ENCODE data around the gene CAPN11.

CAPN11 gene

DNA sequence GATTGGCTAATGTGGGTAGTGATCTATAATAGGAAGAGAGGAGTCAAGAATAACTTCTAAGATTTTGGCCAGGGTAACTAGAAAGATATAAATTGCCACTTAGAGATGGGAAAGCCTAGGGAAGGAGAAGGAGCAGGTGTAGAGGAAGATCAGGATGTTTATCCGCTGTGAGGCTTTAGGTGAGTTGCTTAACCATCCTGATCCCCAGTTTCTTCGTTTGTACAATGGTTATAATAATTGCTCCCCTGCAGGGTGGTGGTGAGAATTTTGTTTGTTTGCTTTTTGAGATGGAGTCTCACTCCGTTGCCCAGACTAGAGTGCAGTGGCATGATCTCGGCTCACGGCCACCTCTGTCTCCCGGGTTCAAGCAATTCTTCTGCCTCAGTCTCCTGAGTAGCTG lies 55.7 kb downstream of the CAPN11 start:
- no peak for DNase-seq (ENCODE audit: low spot score)

DNA sequence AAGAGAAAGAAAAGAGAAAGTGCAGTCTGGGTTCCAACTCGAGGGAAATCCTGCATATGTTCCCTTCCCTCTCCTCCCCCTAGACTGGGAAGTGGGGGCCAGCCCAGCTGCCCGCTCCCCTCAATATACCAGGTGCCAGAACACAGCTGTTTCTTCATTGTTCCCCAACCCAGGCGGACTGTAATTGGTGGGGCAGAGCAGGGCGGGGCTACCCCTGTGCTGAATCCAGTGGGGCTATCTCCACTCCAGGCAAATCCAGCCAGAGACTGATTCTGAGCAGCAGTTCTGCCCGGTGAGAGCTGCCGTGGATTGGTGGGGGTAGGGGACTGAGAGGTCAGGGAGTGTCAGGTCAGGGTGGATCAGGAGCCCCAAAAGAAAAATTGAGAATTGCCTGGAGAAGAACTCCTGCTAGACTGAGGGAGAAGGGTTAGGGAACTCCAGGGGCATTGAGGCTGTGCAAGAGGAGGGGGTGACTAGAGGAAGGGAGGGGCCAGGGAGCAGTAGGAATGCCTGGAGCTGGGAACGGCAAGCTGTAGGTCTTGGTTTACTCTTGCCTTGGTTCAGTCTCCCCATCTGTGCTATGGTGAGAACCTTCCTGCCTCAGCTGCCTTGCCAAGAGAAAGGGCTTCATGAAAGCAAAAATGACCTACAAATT lies 58.2 kb downstream of the CAPN11 start, which contains the start of gene MYMX:
TSS of gene MYMX (plus strand) at position 250 of the 655 bp plus-strand sequence. CDS start 546 bp downstream, outside the sequence.
- no peak for DNase-seq (ENCODE audit: low spot score)

DNA sequence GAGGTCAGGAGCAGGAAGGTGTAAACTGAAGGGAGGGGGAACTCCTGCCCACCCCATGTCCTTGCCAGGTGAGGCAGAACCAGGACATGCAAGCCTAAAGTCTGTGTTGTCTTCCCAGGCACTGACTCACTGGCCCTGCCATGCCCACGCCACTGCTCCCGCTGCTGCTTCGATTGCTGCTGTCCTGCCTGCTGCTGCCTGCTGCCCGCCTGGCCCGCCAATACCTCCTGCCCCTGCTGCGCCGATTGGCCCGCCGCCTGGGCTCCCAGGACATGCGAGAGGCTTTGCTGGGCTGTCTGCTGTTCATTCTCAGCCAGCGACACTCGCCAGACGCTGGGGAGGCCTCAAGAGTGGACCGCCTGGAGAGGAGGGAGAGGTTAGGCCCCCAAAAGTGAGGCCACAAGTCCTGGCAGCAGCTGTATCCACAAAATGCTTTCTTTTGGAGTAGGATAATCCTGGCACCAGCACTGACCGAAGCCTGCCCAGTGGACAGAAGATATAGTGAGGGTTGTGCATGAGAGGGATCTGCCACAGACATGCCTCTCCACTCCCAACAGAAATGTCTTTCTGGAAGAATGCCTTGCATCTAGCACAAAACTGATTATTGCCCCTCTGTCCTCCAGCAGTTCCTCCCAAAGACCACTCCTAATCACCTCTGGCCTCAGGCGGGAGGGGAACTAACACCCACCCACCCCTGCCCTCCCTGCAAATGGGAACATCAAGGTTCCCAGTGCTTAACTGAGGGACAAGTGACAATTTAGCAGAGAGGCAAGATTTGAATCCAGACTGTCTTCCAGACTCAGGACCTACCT lies 58.9 kb downstream of the CAPN11 start:
- no peak for DNase-seq (ENCODE audit: low spot score)

DNA sequence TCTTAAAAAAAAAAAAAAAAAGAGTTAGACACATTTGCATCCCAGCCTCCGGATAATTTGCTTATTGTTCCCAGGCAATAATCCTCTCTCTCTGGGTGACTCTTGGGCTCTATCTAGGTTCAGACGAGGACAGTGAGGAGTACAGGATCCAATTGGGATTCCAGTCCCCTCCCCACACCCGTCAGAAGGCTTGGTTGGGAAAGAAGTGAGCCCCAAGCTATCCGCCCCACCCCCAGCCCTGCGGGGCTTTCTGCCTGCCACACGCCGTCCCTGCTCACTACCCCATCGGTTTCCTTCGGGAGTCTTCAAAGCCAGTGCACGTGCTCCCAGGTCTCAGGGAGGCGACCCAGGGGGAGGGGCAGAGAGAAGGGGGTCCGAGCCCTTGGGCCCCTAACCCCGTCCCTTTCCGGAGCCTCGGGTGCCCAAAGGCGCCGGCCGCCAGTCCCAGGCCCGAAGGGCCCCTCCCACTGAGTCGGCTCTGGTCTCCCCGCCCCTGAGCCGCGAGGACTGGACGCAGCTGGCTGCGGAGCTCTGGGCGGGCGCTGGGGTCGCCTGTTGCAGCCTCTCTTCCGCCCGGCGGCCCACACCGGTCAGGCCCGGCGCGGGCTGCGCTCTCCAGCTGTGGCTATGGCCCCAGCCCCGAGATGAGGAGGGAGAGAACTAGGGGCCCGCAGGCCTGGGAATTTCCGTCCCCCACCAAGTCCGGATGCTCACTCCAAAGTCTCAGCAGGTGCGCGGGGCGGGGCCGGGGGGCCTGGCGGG lies 60.6 kb downstream of the CAPN11 start:
- no peak for DNase-seq (ENCODE audit: low spot score)

DNA sequence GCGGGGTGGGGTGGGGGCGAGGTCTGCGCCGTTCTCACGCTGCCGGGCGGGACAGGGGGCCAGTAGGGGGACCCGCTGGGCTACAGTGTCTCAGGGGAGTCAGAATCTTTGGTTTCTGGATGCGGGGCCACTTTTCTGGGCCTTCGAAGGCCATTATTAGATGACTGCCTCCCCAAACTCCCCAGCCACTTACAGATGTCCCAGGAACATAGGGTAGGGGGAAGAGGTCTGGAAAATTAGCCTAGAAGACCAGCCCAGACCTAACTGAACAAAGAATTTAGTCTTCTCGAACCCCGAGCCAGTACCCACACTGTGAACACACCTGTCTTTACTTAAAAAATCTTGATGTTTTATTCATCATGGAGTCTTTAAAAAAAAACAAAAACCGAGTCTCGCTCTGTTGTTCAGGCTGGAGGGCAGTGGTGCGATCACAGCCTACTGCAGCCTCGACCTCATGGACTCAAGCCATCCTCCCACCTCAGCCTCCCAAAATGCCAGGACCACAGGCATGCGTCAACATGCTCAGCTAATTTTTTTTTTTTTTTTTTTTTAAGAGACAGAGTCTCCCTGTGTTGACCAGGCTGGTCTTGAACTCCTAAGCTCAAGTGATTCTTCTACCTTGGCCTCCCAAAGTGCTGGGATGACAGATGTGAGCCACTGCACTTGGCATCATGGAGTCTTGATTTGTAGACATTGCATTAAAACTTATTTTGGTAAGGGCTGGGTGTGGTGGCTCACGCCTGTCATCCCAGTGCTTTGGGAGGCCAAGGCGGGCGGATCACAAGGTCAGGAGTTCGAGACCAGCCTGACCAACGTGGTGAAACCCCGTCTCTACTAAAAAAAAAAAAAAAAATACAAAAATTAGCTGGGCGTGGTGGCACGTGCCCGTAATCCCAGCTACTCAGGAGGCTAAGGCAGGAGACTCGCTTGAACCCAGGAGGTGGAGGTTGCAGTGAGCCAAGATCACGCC lies 61.5 kb downstream of the CAPN11 start:
- DNase-seq (ENCODE audit: low spot score) = no peak

DNA sequence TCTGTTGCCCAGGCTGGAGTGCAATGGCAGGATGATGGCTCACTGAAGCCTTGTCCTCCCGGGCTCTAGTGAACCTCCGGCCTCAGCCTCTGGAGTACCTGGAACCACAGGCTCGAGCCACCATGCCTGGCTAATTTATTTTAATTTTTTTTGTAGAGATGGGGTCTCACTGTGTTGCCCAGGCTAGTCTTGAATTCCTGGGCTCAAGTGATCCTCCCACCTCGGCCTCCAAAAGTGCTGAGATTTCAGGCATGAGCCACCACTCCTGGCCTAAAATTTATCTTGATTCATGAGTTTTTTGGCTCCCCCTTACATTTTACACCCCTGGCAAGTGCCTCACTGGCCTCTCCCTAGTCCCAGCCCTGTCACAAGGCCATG lies 62.3 kb downstream of the CAPN11 start:
- DNase-seq (ENCODE audit: low spot score) = no peak

DNA sequence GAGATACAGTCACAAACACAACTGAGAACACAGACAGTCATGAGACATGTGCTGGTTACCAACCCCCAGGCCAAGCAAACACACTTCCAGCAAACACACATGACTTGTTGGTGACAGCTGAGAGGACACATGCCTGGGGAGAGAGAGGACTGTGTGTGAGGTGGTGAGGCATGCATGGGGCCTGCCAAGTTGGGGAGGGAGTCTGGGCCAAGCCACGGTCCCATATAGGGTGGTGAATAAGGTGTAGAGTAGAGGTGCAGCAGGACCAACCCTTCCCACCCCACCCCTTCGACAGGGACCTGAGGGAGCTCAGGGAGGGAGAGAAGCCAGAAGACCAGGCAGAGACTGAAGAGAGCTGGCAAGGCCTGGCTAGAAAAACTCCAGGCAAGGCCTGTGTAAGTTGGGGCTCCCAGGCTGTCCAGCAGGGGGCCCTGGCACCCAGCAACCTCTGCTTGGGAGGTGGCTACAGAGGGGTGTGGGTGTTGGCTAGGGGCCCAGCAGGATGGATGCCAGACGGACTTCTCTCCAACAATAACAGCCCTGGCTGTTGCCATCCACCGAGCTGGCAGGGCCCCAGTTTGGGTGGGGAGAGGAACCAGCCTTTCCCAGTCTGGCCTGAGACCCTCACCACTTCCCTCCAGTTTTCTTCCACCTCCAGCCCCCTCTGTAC lies 62.8 kb downstream of the CAPN11 start:
- peak; percentile 79 for DNase-seq (ENCODE audit: low spot score)

DNA sequence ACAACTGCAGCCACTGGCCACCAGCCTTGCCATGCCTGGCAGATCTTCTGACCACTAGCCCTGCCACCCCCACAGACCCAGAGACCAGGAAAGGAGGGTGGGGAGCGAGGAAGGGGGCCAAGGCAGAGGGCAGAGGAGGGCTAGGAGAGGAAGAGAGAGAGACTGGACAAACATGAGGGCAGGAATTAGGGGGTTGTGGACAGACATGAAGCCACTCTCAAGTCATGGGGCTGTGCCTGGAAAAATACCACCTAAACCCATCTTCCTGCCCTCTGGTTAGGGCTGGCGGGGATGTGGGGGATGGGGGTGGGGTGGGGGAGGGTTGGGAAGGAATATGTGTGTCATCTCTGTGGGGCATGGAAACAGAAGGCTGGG lies 63.3 kb downstream of the CAPN11 start:
- DNase-seq (ENCODE audit: low spot score) = no peak

DNA sequence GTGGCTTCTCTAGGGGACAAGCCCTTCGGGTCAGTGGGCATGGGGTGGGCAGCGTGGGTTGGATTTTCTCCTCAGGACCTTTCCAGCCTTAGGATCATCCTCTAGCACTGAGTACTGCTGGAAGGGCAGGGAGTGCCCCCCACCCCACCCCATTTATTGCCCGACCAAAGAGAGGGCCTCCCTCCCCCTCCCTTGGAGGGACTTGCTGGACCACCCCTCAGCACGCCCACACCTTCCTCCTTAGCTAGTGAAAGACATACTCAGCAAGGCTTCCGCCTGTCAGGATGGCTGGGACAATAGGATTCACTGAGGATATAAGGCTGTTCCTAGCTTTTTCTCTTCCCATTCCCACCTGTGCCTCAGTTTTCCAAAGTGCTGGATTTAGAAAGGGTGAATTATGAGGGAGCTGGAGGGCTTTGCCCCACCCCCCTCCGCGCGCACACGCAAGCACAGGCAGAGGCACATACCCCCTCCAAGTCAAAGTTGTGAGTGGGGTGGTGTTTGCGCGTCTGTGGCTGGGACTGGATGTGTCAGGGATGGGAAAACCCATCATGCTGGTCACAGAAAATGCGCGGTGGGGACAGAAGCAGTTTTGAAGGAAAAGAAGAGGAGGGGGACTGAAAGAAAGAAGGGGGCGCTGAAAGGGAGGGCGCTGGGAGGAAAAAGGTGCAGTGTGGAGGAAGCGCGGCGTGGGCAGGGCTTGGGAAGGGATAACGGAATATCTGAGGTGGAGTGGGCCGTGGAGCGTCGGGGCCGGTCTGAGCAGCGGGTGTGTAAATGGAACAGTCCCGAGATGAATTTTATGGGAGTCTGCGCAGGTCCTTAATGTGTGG lies 64.1 kb downstream of the CAPN11 start:
- DNase-seq (ENCODE audit: low spot score) = no peak

DNA sequence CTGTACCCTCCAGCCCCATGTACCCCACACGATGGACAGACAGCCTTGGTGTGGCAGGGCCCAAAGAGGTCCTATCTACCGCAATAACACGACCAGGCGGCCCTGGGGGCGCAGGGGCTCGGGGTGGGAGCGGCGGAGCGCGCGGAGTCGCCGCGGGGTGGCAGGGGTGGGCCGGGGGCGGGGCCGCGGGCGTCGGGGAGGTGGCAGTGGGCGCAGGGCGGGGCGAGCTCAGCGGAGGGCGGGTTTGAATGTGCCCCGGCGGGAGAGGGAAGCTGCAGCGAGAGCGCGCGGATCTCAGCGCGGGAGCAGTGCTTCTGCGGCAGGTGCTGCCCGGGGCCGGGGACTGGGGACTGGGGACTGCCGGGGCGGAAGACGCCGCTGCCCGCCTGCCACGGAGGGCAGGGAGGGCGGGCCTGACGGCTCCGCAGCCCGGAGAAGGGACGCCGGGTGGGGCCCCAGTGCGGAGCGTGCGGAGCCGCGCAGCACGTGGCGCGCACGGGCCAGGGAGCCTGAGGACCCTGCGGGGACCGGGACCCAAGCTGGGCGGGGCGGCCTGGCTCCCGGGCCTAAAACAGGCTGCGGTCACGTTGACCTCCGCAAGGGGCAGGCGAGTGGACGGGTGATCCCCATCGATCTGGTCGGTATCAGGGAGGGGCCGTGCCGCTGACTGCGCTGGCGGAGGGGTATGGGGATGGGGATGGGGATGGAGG lies 64.9 kb downstream of the CAPN11 start, which contains the start of gene SLC29A1:
TSS of gene SLC29A1 (plus strand) at position 277 of the 710 bp plus-strand sequence. CDS start 3,719 bp downstream, outside the sequence.
- peak; percentile 85 for DNase-seq (ENCODE audit: low spot score)

DNA sequence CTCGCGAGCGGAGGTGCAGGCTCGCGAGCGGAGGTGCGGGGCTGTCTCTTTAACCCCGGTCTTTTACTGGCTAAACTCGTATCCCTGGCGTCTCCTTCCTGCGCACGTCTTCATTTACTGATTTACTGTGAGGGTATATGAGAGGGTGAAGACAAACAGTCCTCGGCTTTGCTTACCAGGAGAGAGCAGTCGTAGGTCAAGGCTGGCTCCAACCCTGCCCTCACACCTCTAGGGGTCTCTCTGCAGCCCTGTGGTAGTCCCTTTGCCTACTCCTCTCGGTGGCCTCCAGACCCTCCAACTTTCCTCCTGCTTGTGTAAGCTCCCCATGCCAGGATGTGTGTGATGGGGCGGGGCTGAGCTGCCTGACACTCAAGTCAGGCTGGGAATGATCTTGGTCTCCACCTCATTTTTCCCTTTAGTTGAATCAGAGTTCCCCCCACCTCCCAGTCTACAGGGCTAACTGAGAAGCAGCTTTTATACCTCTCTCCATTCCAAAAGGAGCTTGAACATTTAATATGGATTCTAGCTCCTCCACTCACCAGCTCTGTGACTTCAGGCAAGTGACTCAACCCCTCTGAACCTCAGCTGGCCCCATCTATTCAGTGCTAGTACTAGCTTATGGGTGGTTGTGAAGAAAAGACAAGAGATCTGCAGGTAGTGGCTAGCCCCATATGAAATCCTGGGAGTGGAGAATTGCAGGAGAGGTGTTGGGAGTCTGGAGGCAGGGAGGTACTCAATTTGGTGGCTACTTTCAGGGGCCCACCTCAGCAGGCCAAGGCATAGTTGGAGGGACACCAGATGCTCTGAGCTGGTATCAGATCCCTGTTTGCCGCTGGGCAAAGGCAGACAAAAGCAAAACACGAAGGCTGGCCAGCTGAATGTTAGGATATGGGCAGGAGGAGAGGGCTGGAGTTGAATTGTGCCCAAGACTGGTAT lies 65.7 kb downstream of the CAPN11 start:
- peak; percentile 30 for DNase-seq (ENCODE audit: low spot score)

DNA sequence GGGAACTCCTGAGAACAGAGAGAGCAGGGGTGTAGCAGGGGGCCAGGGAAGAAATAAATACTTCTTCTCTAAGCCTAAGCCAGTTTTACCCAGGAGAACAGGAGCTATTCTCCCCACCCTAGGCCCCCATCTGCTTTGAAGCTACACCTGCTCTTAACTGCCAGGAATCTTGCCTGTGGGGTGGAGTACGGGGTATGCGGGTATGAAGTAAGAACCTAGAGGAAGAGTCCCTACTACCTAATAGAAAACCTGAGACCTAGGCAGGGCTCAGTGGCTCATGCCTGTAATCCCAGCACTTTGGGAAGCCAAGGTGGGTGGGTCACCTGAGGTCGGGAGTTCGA lies 66.3 kb downstream of the CAPN11 start:
- DNase-seq (ENCODE audit: low spot score) = no peak

DNA sequence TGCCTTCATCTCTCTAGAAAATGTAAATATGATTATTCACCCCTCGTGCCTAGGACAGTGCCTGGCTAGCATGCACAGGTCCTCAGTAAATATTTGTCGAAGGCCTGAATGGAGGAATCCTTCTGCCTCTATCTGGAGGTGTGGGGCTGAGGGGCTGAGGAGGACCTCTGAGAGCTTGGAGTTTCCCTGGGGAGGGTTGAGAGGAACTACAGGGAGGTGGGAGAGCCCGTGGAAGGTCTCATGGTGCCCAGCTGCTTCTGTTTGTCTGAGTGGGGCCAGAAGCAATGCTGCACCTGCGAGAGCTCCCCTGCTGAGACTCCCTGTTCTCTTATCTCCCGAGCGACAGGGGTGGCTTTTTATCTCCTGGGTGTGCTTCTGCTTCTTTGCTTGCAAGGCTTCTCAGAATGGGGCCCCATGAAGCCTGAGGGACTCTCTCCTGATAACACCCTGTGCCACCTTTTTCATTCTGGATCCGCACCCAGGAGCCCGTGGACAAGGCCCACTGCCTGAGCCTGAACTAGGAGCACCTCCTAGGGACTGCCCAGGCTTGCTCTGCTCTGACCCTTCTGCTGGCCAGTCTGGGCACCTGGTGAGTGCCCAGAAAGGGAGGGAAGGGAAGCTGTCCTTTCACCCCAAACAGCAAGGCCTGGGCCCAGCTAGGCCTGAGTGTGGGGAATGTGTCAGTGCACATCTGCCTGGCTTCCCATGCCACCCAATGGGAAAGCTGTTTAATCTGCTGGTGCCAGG lies 67.1 kb downstream of the CAPN11 start:
- DNase-seq (ENCODE audit: low spot score) = no peak

DNA sequence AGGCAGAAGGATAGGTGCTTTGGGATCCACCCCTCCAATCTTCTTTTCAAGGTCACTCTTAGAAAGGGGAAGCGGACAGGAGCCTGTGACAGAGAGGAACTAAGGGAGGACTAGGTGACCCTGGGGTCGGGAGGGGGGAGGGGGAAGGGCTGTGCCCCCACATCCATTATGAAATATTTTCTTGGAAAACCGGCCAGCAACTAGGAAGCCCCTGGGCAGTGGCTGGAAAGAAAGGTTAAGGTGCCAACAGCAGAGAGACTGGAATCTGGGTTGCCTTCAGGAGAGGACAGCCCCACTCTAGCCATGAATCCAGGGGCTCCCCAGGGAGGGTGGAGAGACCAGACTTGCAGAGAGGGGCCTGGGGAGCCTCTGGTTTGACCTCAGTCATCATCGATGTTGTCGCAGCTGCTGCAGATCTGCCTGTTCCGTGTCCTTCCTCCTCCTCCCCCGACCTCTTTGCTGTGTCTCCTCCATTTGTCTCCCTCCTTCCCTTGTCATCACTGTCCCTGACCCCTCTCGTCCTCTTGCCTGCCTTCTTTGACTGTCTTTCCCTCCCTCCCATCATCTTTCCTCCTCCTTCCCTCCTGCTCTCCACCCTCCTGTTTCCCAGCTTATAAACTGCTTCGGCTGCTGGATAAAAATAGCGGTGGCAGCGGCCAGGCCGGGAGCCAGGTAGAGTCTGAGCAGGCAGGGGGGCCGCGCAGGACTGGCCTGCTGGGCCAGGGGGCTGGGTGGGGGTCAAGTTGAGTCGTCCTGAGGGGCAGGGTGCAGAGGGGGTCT lies 67.9 kb downstream of the CAPN11 start:
- DNase-seq (ENCODE audit: low spot score) = no peak

DNA sequence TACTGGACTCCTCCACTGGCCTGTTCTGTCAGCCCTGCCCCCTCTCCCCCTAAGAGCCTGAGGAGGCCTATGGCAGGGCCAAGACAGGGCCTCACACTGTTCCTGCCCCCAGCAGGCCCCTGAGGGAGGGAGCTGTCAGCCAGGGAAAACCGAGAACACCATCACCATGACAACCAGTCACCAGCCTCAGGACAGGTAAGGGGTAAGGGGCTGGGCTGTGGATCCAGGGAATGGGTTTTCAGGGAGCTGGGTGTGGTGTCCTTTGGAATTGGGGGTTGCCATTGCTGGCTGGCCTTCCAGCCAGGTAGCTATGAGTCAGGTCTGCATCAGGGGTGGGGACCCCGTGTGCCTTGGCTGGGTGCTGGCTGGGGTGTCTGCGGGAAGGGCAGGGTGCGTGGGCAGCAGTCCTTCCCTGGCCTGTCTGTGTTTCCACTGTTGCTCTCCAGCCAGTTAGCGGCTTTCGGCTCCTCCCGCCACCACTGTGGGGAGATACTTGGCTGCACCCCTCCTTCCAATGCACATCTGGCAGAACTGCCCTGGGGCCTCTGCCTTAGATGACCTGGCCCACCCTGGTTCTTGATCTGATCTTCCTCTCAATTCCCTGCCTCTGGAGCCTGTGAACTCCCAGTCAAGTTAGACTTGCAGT lies 68.7 kb downstream of the CAPN11 start:
- no peak for DNase-seq (ENCODE audit: low spot score)

DNA sequence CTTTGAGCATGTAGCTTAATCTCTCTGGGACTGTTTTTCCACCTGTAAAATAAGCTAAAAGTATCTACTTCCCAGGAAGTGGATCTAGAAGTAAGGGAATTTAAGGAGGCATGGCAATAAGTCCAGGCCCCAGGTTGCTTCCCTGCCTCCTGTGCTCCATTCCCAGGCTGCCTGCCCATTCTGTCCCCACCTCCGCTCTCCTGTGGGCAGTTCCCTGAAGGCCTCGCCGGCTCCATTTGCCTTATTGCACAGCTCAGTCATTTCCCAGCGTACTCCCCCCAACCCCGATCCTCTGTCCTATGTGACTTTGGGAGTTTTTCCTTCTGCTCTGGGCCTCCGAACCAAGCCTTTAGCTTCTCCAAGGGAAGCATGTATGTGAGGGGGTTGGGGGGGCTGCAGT lies 69.4 kb downstream of the CAPN11 start:
- DNase-seq (ENCODE audit: low spot score) = no peak
